ENCODE results near the gene AURKA.

The AURKA gene

DNA sequence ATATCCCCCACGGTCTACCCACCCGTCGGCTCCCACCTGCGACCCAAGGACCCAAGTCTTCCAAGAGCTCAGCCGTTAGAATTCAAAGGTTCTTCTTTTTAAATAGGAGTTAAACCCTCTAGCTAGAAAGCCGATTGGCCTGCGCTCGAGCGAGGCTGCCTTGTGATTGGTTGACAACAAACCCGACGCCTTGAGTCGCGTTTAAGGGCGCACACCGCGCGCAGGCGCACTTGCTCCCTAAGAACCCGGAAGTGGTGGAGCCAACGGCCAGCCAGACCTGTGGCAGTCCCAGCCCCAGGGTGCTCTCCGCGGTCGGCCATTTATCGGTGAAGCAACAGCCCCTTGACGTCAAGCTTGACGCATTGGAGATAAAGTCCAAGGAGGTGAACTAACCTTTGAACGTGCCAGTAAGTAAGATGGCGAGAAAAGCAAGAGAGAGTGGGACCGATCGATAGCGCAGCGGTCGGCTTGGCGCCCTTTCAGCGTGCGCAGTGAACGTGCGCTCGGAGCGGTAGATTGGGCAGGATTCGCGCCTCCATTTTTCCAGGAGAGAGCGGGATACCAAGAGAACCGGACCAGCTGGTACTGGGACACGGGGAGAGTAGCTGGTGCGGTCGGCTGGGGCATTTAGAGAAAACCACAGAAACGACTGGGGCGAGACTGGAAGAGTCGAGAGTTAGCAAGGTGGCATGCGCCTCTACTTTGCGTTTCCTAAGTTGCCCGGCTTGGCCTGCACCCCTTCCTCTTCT, at the start of gene AURKA, which contains the start of gene CSTF1:
TSS of gene AURKA (minus strand) at position 84 of the 749 bp plus-strand sequence. CDS start 4,018 bp downstream, outside the sequence.
TSS of gene CSTF1 (plus strand) at position 514 of the 749 bp plus-strand sequence. CDS start 2,908 bp downstream, outside the sequence.
- TF ChIP-seq JUND (IDR thresholded peaks at IDR 0.05; ENCODE audit: low read depth), result no peak
- in situ Hi-C loops (cut with HindIII; ENCODE audit: low pct_unique_long_range_greater_than_20kb, low sequenced_read_pairs), result no loop called here
- DNase-seq (ENCODE audit: low read depth in 1 of 2, low spot score in 1 of 2), result peak; percentile 99 to 100

GRCh38 chr20:56440346-56441007, 48.5 kb upstream of the AURKA start:
- in situ Hi-C loops (cut with HindIII; ENCODE audit: low pct_unique_long_range_greater_than_20kb, low sequenced_read_pairs), result no loop called here

DNA sequence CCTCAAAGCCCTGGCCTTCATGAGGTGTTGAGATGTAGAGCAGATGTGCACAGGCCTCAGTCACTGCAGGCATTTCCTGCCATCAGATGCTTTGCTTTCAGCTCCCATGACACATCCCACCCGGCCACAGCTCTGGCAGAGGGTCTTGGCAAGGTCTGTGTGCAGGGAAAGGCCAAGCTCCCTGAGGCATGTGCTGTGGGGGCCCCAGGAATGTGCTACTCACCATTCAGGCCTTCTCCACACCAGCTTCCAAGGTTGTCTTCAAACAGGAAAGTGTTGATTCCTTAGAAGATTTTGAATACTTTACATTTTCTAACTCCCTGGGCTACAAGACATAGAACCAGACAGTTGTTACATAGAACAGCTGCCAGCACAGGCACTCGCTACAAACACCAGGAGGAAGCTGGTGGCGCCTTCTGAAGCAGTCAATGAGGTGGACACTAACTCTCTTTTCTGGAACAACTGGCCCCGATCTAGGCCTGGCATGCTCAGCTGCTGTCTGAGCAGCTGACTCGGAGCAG, 47.8 kb upstream of the AURKA start:
- no peak for DNase-seq (ENCODE audit: low read depth in 1 of 2, low spot score in 1 of 2)
- in situ Hi-C loops (cut with HindIII; ENCODE audit: low pct_unique_long_range_greater_than_20kb, low sequenced_read_pairs), result no loop called here
- no peak for TF ChIP-seq JUND (IDR thresholded peaks at IDR 0.05; ENCODE audit: low read depth)

More at GRCh38 chr20:56440346-56441007, 48.5 kb upstream of the AURKA start:
- TF ChIP-seq JUND (IDR thresholded peaks at IDR 0.05; ENCODE audit: low read depth), result no peak
- no peak for DNase-seq (ENCODE audit: low read depth in 1 of 2, low spot score in 1 of 2)

DNA sequence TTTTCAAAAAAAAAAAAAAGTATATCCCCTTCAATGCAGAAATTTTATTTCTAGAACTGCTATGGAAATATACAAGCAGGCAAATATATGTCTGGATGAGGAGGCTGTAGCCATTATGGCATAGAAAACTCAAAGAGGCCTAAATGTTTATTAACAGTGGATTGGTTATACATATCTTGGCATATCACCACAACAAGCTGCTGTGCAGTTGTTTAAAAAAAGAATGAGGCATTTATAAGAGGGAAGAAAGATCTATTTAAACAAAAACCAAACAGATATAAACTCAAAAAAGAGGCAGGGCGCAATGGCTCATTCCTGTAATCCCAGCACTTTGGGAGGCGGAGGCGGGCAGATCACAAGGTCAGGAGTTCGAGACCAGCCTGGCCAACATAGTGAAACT, 46.3 kb upstream of the AURKA start:
- in situ Hi-C loops (cut with HindIII; ENCODE audit: low pct_unique_long_range_greater_than_20kb, low sequenced_read_pairs), result no loop called here
- no peak for TF ChIP-seq JUND (IDR thresholded peaks at IDR 0.05; ENCODE audit: low read depth)

GRCh38 chr20:56437196-56437960, 45.4 kb upstream of the AURKA start:
- in situ Hi-C loops (cut with HindIII; ENCODE audit: low pct_unique_long_range_greater_than_20kb, low sequenced_read_pairs), result no loop called here
- no peak for DNase-seq (ENCODE audit: low read depth in 1 of 2, low spot score in 1 of 2)

More for the DNA sequence above, 46.3 kb upstream of the AURKA start:
- DNase-seq (ENCODE audit: low read depth in 1 of 2, low spot score in 1 of 2), result no peak

GRCh38 chr20:56433880-56434255, 41.9 kb upstream of the AURKA start:
- in situ Hi-C loops (cut with HindIII; ENCODE audit: low pct_unique_long_range_greater_than_20kb, low sequenced_read_pairs), result no loop called here
- no peak for DNase-seq (ENCODE audit: low read depth in 1 of 2, low spot score in 1 of 2)
- no peak for TF ChIP-seq JUND (IDR thresholded peaks at IDR 0.05; ENCODE audit: low read depth)

More at GRCh38 chr20:56437196-56437960, 45.4 kb upstream of the AURKA start:
- no peak for TF ChIP-seq JUND (IDR thresholded peaks at IDR 0.05; ENCODE audit: low read depth)

- no peak for DNase-seq (ENCODE audit: low read depth in 1 of 2, low spot score in 1 of 2)
- in situ Hi-C loops (cut with HindIII; ENCODE audit: low pct_unique_long_range_greater_than_20kb, low sequenced_read_pairs), result no loop called here
- TF ChIP-seq JUND (IDR thresholded peaks at IDR 0.05; ENCODE audit: low read depth), result no peak
Observed at GRCh38 chr20:56433221-56433879, 41.3 kb upstream of the AURKA start.

DNA sequence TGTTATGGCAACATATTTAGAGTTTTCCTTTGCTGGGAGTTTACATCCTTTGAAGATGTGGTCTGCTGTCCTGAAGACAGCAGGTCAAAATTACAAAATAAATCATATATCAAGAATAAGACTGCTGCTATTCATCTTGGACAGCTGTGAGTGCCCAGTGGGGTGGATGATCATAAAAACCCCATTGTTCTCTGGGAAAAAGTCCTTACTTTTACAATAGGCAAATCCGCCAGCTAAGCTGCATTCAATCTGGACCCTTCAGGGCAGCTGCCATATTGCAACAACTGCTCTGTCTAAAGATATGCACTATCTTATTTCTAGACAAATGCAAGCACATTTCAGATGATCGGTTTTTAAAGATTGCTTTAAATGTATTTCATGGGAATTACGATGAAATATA, 39.5 kb upstream of the AURKA start:
- no peak for TF ChIP-seq JUND (IDR thresholded peaks at IDR 0.05; ENCODE audit: low read depth)
- DNase-seq (ENCODE audit: low read depth in 1 of 2, low spot score in 1 of 2), result no peak
- in situ Hi-C loops (cut with HindIII; ENCODE audit: low pct_unique_long_range_greater_than_20kb, low sequenced_read_pairs), result no loop called here

- DNase-seq (ENCODE audit: low read depth in 1 of 2, low spot score in 1 of 2), result no peak
- in situ Hi-C loops (cut with HindIII; ENCODE audit: low pct_unique_long_range_greater_than_20kb, low sequenced_read_pairs), result no loop called here
- no peak for TF ChIP-seq JUND (IDR thresholded peaks at IDR 0.05; ENCODE audit: low read depth)
Observed at GRCh38 chr20:56430957-56431356, 38.9 kb upstream of the AURKA start.

- DNase-seq (ENCODE audit: low read depth in 1 of 2, low spot score in 1 of 2), result no peak
- in situ Hi-C loops (cut with HindIII; ENCODE audit: low pct_unique_long_range_greater_than_20kb, low sequenced_read_pairs), result no loop called here
- TF ChIP-seq JUND (IDR thresholded peaks at IDR 0.05; ENCODE audit: low read depth), result no peak
Observed at GRCh38 chr20:56430461-56430860, 38.4 kb upstream of the AURKA start.

GRCh38 chr20:56429941-56430340, 37.9 kb upstream of the AURKA start:
- in situ Hi-C loops (cut with HindIII; ENCODE audit: low pct_unique_long_range_greater_than_20kb, low sequenced_read_pairs), result no loop called here
- no peak for TF ChIP-seq JUND (IDR thresholded peaks at IDR 0.05; ENCODE audit: low read depth)
- DNase-seq (ENCODE audit: low read depth in 1 of 2, low spot score in 1 of 2), result no peak

GRCh38 chr20:56429502-56429901, 37.5 kb upstream of the AURKA start:
- DNase-seq (ENCODE audit: low read depth in 1 of 2, low spot score in 1 of 2), result no peak
- TF ChIP-seq JUND (IDR thresholded peaks at IDR 0.05; ENCODE audit: low read depth), result no peak
- in situ Hi-C loops (cut with HindIII; ENCODE audit: low pct_unique_long_range_greater_than_20kb, low sequenced_read_pairs), result no loop called here
